Measurements from ENCODE around the gene SEMA4G. TPM values are rescaled to one million over a fixed set of nuclear protein-coding genes. Genes with fewer than 3 reads are reported as not detected.

SEMA4G gene
- total and polyA plus RNA-seq, 2 of the 4 experiments (the other 2 are of a cell fraction) = 0.90 to 8.7 TPM

- Histone ChIP-seq H2AK5ac (ENCODE audit: low read depth, low read length) (no peak overlapping the region), H4K20me1 (ENCODE audit: insufficient read depth, low read length) (no peaks in the 10 kb centered on the region), H3K23ac (ENCODE audit: low read depth, low read length) (no peak overlapping the region), H4K5ac (ENCODE audit: low read depth, low read length) (no peak overlapping the region), H3K18ac (ENCODE audit: low read depth, low read length) (no peak overlapping the region), H2BK120ac (ENCODE audit: low read depth, low read length) (no peak overlapping the region), H3K4me1 (ENCODE audit: control insufficient read depth, insufficient read depth, low read length) (peaks cover 4% of the 10 kb centered on the region), H4K8ac (ENCODE audit: low read depth in 2 of 2, low read length in 2 of 2) (no peak overlapping the region), H3K4me2 (ENCODE audit: low read depth, low read length) (no peak overlapping the region), H3K9me1 (ENCODE audit: insufficient read depth, low read length) (no peaks in the 10 kb centered on the region), H3K4ac (ENCODE audit: low read depth, low read length) (no peak overlapping the region), H3K9me3 (ENCODE audit: control insufficient read depth, insufficient read depth, low read length) (no peaks in the 10 kb centered on the region), H3K27me3 (ENCODE audit: control insufficient read depth, insufficient read depth, low read length) (no peaks in the 10 kb centered on the region), H3K56ac (ENCODE audit: extremely low read depth, insufficient read depth, low read length) (no peak overlapping the region), H3K14ac (replicated peaks; ENCODE audit: low read depth, low read length) (no peak overlapping the region), H2BK15ac (ENCODE audit: low read depth, low read length) (no peak overlapping the region), H3K79me1 (ENCODE audit: low read depth in 1 of 2, low read length in 2 of 2) (peaks cover 29 to 51% of the 10 kb centered on the region in 2 experiments), H3K27ac (ENCODE audit: insufficient read depth, low read length) (no peak overlapping the region), H2AFZ (replicated peaks; ENCODE audit: low read length, poor library complexity) (no peak overlapping the region), H4K91ac (ENCODE audit: insufficient read depth, low read depth, low read length) (no peak overlapping the region), H3K4me3 (ENCODE audit: insufficient read depth, low read depth, low read length) (no peak overlapping the region), H3K36me3 (ENCODE audit: control insufficient read depth, insufficient read depth, low read length) (peaks cover 49% of the 10 kb centered on the region), H2BK5ac (ENCODE audit: low read depth, low read length, poor library complexity, severe bottlenecking) (peak overlapping the region; percentile 70), H3K9ac (ENCODE audit: low read depth, low read length) (no peak overlapping the region), H2BK20ac (ENCODE audit: low read depth, low read length) (no peak overlapping the region), H2AK9ac (replicated peaks; ENCODE audit: low read depth, low read length, poor library complexity) (no peak overlapping the region)
- DNase-seq = no peak
- CTCF ChIA-PET = no interaction called here
- peak; percentile 66 for ATAC-seq (ENCODE audit: low read depth)
- in situ Hi-C loops (cut with MboI; ENCODE audit: low sequenced_read_pairs) = no loop called here
- POLR2A ChIA-PET (ENCODE audit: unreplicated experiment) = no interaction called here
- intact Hi-C loops (cut with micrococcal nuclease) = loop anchor here (5.0 kb wide), 1 partner anchor 716 kb away; no protein-coding TSS in a partner anchor
- dilution Hi-C loops (cut with HindIII; ENCODE audit: low sequenced_read_pairs, unreplicated experiment) = no loop called here
- BruUV-seq (replicated peaks) = no TSS peak
- TF ChIP-seq POLR2A (IDR thresholded peaks at IDR 0.05; ENCODE audit: low read depth, low read length) (no peak), MAFK (IDR thresholded peaks at IDR 0.05; ENCODE audit: low read depth, low read length) (no peak), RAD21 (IDR thresholded peaks at IDR 0.05; ENCODE audit: low read length) (no peak)
Observed at GRCh38 chr10:100923580-100923979, 45.7 kb upstream of the SEMA4G start.
